NCI-H2107 treated with DMSO at 0.1 percent for 48 hours (cell line): ENCODE measurements around the gene PDE4D.

ENCODE experiments used
- DNase-seq: peaks from one replicate; lab custom pipeline; 2025; ENCODE audit not compliant: unreplicated experiment; lab: John Stamatoyannopoulos, UW

PDE4D gene

DNA sequence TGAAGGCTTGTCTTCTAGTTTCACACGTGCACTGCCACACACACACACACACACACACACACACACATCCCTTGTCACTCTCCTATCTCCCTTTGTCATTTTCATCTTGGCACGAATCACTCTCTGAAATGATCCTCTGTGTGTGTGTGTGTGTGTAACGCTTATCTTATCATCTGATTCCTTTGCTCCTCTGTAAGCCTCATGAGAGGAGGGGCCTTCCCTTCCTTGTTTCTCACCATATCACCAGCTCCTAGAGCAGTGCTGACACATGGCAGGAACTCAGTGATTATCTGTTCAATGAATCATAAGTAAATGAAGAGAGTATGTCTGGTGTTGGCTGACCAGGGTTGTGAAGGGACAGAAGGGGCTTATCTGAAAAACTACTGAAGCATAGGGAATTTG, 53.3 kb downstream of the PDE4D start:
- no peak for DNase-seq

- no peak for DNase-seq
These were observed 54.5 kb downstream of the PDE4D start for GRCh38 chr5:59838989-59839388.

DNA sequence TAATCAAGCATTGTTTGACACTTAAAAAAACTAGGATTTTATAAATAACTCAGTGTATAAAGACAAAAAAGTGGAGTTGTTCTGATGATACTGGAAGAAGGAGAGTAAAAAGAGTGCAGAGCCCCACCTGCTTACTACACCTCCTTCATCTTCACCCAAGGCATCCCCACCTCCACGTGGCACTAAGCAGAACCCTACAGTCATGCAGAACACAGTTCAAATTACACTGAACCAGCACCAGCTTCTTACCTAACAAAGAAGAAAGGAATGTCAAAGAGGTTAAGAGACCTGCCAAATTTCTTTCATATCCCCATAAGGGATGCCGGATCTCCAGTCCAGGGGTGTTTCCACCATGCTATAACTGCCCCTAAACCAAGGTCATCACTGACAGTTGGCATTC, 55.5 kb downstream of the PDE4D start:
- no peak for DNase-seq

- no peak for DNase-seq
These were observed 56.5 kb downstream of the PDE4D start for GRCh38 chr5:59837071-59837470.

GRCh38 chr5:59835800-59836199, 57.7 kb downstream of the PDE4D start:
- no peak for DNase-seq

DNA sequence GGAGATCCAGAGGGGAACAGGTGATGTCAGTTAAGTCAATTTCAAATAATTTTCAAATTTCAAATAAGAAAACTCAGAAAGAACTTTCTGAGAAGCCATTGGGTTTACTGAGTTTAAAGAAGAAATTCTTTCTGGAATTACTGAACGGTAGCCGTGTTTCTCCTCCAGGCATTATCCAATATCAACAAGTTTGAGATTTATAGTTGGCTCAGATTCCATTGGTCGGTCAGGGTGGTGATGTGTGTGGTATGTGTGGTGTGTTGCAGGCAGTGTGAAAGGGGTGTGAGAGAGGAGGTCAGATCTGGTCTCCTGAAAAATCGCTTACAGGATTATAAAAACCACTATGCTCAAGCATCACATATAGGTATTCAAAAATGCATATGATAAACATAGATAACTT, 60.1 kb downstream of the PDE4D start:
- no peak for DNase-seq

- DNase-seq: no peak
These were observed 60.8 kb downstream of the PDE4D start for GRCh38 chr5:59832577-59833301.

DNA sequence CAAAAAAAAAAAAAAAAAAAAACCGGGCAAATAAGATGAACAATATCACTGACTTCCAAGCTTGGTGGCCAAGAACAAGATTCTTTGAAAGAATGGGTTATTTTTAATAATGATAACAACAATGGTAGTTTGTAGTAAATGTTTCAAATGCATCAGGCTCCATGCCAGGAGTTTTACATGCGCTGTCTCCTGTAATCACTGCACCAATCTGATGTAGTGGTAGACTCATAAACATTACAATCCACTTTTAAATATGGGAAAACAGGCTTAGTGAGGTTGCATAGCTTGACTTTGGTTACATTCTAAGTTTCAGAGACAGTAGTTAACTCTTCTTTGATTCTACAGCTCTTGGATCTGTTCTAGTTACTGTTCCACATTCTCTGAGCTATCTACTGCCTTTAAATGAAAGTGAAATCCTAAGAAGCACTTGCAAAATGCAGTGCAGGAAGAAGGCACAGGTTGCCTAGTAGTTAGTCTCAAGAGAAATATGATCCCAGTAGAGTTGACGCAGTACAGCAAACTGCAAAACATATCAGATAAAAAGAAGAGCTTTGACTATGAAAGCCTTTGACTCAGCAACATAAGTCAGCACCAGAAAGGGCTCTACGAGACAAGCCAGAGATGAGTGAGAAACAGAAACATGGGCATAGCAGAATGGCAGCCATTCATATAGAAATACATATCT, 62.1 kb downstream of the PDE4D start:
- no peak for DNase-seq

DNA sequence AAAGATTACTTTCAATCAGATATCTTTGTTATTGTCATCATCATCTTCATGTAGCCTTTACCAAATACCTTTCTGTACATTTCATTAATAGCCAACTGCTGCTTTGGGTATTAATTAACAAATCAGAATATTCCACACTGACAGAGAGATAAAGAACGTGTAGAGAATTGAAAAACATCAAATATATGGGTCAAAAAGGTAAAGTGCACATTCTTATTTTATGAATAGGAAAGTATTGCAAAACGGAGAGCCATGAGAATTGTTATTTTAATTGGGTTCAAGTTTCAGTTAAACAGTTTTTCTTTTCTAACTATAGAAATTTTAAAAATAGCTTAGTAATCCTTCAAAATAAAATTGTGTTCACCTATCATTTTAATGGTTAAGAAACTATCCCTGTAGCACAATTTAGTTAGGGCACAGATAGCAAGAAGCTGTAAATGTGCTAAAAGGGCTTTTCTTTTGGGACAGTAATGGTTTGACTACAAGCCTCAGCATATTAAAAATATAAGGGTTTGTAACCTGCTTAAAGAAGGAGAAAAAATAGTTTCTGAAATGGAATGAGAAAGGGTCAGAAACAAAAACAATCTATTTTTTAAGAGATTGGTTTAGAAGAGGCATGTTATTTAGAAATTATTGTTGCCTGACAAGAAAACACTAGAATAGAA, 62.9 kb downstream of the PDE4D start:
- DNase-seq: no peak

DNA sequence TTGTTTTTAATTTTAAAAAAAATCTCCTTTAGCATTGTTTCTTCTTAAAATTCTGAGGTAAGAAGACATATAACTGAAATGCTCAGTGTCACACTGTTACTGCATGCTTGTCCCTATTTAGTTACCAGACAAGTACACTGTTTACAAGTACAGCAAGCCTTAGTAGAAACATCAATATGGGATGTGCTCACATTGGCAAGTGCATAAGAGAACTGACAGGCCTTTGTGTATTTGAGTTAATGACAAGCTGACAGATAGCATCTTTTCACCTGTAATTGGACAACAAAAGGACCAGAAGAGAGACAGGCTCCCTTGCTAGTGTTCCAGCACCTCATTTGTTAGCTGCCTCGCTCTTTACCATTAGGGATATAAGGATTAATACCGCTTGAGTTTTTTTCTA, 63.6 kb downstream of the PDE4D start:
- DNase-seq: no peak

DNA sequence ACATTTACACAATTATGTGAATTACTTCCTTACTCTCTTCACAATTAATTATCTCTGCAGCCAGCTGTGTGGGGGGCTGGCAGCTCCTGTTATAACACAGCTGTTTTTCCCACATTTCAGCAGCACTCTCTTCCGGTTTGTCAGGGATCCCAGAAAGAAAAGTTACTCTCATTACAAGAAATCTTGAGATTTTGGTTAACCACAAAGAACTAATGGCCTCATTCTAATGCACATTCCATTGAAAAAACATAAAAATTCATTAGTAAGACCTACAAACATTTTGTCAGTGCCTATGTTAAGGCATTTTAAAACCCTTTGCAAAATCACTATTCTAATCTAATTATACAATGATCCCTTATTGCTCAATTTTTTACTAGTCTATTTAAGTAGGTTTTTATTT, 64.1 kb downstream of the PDE4D start:
- no peak for DNase-seq

DNA sequence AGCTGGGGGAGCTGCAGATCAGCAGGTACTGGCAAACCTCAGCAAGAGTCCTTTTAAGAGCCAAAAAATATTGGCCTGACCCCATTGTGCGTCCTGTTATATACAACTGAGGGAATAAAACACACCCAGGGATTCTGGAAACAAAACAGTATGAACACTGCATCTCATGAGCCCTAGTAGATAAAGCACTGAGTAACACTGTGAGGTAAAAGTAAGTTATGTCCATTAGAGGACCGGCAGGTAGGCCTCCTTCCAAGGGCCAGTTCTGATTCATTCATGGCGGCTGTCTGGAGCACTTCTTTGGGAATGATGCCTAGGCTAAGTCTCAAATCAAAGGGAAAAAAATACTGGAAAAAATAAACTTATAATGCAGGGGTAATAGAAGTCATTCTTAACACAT, 64.9 kb downstream of the PDE4D start:
- no peak for DNase-seq

- DNase-seq: no peak
These were observed 66.5 kb downstream of the PDE4D start for GRCh38 chr5:59826996-59827395.

DNA sequence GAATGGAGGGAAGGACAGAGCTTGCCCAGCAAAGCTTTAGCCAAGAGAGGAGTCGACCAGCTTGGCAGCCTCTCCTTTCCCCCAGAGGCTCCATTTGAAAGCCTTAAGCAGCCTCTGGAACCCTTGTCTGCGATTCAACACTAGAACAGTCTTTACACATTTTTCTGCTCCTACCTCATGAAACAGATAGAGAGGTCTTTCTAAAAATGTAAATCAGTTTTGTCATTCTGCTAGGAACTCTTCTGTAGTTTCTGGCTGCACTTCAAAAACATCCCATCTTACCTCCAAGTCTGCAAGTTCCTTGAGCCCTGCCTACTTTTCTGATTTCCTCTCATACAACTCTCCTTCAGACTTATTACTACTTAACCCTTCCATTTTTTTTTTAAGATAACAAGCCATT, 70.1 kb downstream of the PDE4D start:
- no peak for DNase-seq

- DNase-seq: no peak
These were observed 73.7 kb downstream of the PDE4D start for GRCh38 chr5:59819806-59820205.

DNA sequence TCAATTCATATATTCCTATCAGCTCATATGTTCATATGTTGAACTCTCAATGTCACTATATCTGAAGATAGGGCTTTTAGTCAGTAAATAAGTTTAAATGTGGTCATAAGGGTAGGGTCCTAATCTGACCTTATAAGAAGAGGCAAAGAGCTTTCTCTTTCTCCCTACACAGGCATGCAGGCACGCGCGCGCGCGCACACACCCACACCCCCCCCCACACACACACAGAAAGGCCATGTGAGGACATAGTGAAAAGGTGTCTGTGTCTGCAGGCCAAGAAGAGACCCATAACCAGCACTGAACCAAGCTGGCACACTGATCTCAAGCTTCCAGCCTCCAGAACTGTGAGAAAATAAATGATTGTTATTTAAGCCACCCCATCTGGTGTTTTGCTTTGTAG, 76.0 kb downstream of the PDE4D start:
- no peak for DNase-seq

- DNase-seq: no peak
These were observed 76.7 kb downstream of the PDE4D start for GRCh38 chr5:59816654-59817300.

DNA sequence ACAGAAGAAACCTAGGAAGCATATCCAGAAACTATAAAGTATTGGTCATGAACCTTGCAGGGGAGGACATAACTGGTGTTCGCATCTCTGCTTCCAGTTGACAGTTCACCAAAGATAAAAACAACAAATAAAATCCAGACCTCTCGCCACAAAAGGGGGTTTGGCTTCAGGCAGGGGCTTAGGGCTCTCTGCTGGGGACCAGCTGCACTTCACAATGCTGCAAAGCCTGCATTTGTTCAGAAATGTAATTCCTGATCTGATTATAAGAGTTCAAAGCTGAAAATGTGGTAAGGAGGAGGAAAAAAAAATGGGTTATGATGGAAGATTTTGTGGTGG, 79.0 kb downstream of the PDE4D start:
- no peak for DNase-seq

- DNase-seq: peak; percentile 11
These were observed 79.6 kb downstream of the PDE4D start for GRCh38 chr5:59813761-59814536.

DNA sequence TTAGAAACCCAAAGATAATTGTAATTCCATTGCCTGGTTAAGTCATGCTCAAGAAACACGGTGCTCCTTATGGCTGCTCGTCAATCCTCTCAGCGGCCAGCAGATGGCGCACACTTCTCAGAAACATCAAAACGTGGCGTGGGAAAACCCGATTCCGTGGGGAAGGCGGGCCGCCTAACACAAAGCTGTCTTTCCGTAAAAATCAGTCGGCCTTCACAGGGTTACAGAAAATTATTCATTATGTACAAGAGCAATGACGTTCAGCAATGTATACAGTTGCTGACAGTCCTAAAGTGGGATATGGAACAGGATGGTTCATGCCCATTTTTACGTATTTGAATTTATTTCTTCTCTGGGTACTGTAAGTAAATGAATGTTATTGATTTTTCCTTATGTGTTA, 83.5 kb downstream of the PDE4D start:
- DNase-seq: peak; percentile 16

DNA sequence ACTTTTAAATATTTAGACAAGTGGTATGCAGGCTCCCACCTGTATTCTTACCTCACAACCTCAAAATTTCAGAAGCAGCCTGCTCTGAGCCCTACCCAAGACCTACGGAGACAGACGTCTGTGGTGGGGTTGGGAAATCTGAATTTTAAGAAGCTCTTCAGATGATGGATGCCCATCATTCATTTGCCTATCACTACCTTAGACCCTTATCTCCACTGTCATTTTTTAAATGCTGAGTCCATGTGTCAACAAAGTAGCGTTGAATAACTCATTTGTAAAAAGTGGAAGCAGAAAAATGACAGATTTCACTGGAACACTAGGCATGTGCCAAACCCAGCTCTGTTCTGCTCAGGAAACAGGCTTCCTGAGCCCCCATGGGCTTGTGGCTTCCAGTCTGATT, 85.7 kb downstream of the PDE4D start:
- no peak for DNase-seq
